Stimulated activated naive CD8-positive, alpha-beta T cell treated with anti-CD3 and anti-CD28 coated beads, Interleukin-15, amount 100 ng/mL, for 72 hours (primary cell): Measurements from ENCODE around the gene FOLR2.

ENCODE experiments used
- ATAC-seq: fragments of 150-1000 bp; cut with Tn5 transposase; 2 replicates; pipeline ENCODE4 v1.10.0; 2021; ENCODE audit warnings: mild to moderate bottlenecking, moderate library complexity
- DNase-seq, 2 donors: peaks; one replicate each; pipeline ENCODE4 v3.0.0; 2021 to 2022
- H3K27ac Mint-ChIP-seq, 2 donors: one replicate each; pipeline ENCODE4 v1.8.0; 2022; ENCODE audit warnings: mild to moderate bottlenecking in 2 of 2, mixed read lengths in 2 of 2, moderate library complexity in 2 of 2
- H3K27me3 Mint-ChIP-seq: one replicate; pipeline ENCODE4 v1.8.0; 2022; ENCODE audit warnings: mixed read lengths
- H3K4me1 Mint-ChIP-seq: one replicate; pipeline ENCODE4 v1.8.0; 2022; ENCODE audit warnings: mild to moderate bottlenecking, mixed read lengths
- H3K4me3 Mint-ChIP-seq, 2 donors: one replicate each; pipeline ENCODE4 v1.8.0; 2022; ENCODE audit warnings: mild to moderate bottlenecking in 2 of 2, mixed read lengths in 2 of 2, moderate library complexity in 1 of 2
- H3K9me3 Mint-ChIP-seq, 2 donors: one replicate each; pipeline ENCODE4 v1.8.0; 2022; ENCODE audit warnings: mixed read lengths in 2 of 2

The FOLR2 gene

DNA sequence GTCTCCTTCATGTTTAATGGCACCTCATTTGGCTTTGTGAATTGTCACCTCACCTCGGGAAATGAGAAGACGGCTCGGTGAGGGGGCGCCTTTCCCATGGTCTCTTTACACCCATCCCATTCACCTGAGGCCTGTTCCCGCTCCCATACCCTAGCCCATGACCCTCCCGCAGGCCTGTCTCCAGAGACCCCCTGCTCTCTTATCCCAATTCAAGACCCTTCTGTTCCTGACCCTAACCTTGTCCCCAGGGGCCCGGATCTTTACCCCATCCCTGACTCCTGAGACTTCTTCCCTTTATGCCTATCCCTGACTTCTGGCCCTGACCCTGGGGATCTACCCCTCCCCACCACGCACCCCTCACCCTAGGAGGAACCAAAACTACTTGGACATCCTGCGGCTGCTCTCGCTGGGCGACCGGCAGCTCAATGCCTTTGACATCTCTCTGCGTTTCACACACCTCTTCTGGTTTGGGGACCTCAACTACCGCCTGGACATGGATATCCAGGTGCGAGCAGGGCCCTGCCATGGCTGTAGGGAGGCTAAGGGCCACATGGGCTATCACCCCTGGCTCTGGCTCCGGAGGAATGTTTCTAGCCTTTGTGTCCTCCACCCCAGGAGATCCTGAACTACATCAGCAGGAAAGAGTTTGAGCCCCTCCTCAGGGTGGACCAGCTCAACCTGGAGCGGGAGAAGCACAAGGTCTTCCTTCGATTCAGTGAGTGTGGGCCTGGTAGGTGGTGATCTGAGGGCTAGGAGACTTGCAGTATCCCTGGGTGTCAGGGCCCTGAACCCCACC, 15.9 kb downstream of the FOLR2 start:
- Mint-ChIP-seq H3K27ac (peak overlapping the region in 1 of 2 donors; percentile 23), H3K27me3 (no peaks in the 10 kb centered on the region), H3K4me1 (peaks cover 19% of the 10 kb centered on the region), H3K9me3 (no peaks in the 10 kb centered on the region), H3K4me3 (no peak overlapping the region)
- DNase-seq (peak in 1 of 2 donors; percentile 8), ATAC-seq (no peak)

DNA sequence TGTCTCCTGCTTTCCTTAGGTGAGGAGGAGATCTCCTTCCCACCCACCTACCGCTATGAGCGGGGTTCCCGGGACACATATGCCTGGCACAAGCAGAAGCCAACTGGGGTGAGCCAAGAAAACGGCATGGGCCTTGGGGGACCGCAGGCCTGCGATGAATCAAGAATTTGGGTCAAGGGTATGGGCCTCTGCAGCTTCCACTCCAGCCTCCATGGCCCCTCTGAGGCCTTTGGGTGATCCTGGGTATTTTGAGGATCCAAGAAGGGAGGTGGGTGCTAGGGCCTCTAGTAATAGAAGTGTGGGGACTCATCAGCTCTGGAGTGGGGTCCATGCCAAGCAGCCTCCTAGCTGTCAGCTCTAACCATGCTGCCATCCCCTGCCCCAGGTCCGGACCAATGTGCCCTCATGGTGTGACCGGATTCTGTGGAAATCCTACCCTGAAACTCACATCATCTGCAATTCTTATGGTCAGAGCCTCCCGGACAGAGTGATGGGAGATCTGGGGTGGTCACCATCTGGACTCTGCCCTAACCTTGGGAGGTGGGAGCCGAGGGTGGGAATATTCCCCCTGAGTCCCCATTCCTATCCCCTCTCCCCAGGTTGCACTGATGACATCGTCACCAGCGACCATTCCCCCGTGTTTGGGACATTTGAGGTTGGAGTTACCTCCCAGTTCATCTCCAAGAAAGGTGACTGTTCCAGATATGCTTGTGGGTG, 16.6 kb downstream of the FOLR2 start:
- peak in 1 of 2 donors; percentile 7 for DNase-seq
- no peaks in the 10 kb centered on the region for H3K27me3 Mint-ChIP-seq
- no peak overlapping the region for H3K27ac Mint-ChIP-seq

DNA sequence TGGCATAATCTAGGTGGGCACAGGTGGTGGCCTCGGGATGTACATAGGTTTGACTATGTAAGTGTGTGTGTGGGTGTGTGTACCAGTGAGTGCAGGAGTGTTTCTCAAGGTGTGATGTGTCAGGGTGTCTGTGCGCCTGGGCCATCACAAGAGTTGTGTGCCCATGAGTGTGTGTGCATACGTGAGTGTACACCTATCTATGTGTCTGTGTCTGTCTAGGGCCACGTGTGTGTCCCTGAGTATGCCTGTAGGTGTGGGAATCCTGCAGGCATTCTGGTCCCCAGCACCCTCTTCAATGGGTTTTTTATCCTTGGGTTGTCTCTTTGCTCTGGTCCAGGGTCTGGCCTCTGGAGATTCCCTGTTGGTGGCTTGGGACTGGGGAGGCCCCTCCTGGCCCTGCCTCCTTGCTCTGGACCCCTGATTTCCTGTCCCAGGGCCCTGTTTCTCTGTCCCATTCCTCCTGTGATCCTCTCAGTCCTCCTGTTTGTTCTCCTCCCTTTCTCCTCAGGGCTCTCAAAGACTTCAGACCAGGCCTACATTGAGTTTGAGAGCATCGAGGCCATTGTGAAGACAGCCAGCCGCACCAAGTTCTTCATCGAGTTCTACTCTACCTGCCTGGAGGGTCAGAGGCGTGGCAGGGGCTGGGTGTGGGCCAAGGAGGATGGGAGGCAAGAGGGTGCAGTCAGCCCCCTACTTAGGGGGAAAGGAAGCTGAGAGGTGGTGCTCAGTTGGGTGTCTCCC, 17.3 kb downstream of the FOLR2 start:
- H3K4me3 Mint-ChIP-seq = no peak overlapping the region
- H3K27ac Mint-ChIP-seq = peak overlapping the region in 1 of 2 donors; percentile 7
- DNase-seq (peak in 1 of 2 donors; percentile 7), ATAC-seq (no peak)
- H3K9me3 Mint-ChIP-seq = no peaks in the 10 kb centered on the region
- peaks cover 3% of the 10 kb centered on the region for H3K27me3 Mint-ChIP-seq
- H3K4me1 Mint-ChIP-seq = peaks cover 18% of the 10 kb centered on the region

More for the DNA sequence above, 16.6 kb downstream of the FOLR2 start:
- Mint-ChIP-seq H3K4me1 (peaks cover 19% of the 10 kb centered on the region), H3K9me3 (no peaks in the 10 kb centered on the region), H3K4me3 (no peak overlapping the region)
- ATAC-seq = no peak

DNA sequence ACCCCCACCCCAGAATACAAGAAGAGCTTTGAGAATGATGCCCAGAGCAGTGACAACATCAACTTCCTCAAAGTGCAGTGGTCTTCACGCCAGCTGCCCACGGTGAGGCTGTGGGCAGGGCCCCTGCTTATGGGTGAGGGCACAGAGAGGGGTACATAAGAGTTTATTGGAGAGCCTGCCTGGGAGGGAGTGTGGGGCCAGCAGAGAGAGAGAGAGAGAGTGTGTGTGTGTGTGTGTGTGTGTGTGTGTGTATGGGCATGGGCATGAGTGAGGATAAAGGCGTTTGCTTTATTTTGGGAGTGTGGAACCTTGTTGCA, 17.9 kb downstream of the FOLR2 start:
- peak overlapping the region in 1 of 2 donors; percentile 5 for H3K27ac Mint-ChIP-seq

DNA sequence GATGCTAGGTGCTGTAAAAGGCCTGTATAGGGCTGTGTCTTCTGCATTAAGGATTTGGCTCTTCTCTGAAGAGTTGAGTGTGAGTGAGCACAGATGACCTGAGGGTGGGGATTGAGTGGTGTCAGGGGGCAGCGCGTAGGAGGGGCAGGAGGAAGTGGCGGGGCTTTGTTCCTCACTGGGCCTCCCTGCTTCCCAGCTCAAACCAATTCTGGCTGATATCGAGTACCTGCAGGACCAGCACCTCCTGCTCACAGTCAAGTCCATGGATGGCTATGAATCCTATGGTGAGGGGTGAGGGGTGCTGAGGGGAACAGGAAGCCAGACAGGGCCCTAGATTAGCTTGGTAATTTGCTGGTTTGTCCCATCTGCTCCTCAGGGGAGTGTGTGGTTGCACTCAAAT, 18.3 kb downstream of the FOLR2 start:
- peak in 1 of 2 donors; percentile 4 for DNase-seq
- peak overlapping the region in 1 of 2 donors; percentile 5 for H3K27ac Mint-ChIP-seq
- H3K4me1 Mint-ChIP-seq = peaks cover 19% of the 10 kb centered on the region

More for the DNA sequence above, 17.9 kb downstream of the FOLR2 start:
- H3K27me3 Mint-ChIP-seq = peaks cover 9% of the 10 kb centered on the region
- DNase-seq (peak in 1 of 2 donors; percentile 2), ATAC-seq (no peak)
- peaks cover 18% of the 10 kb centered on the region for H3K4me1 Mint-ChIP-seq
- H3K9me3 Mint-ChIP-seq = no peaks in the 10 kb centered on the region
- no peak overlapping the region for H3K4me3 Mint-ChIP-seq

DNA sequence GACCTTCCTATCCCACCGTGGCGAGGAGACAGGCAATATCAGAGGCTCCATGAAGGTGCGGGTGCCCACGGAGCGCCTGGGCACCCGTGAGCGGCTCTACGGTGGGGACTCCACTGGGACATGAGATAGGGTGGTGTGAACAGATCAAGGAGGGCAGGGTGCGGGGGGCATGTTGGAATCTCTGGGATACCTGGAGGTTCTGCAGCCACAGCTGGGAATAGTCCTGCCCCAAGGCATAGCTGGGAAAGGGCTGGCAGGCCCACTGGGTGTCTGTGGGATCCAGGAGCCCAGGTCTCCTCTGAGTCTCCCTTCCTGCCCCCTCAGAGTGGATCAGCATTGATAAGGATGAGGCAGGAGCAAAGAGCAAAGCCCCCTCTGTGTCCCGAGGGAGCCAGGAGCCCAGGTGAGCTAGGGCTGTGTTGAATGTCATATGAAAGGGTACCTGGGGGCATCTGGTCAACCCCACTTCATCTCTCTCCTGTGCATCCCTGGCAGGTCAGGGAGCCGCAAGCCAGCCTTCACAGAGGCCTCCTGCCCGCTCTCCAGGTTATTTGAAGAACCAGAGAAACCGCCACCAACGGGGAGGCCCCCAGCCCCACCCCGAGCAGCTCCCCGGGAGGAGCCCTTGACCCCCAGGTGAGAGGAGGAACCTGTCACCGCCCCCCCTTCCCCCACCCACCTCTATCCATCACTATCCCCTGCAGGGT, 18.9 kb downstream of the FOLR2 start:
- no peaks in the 10 kb centered on the region for H3K9me3 Mint-ChIP-seq
- no peak for ATAC-seq
- no peak overlapping the region for H3K4me3 Mint-ChIP-seq
- peaks cover 24% of the 10 kb centered on the region for H3K4me1 Mint-ChIP-seq
- peaks cover 18% of the 10 kb centered on the region for H3K27me3 Mint-ChIP-seq
- H3K27ac Mint-ChIP-seq = no peak overlapping the region
- DNase-seq = no peak

More for the DNA sequence above, 18.3 kb downstream of the FOLR2 start:
- H3K9me3 Mint-ChIP-seq = no peaks in the 10 kb centered on the region
- H3K4me3 Mint-ChIP-seq = no peak overlapping the region
- H3K27me3 Mint-ChIP-seq = peaks cover 12% of the 10 kb centered on the region
- ATAC-seq = no peak

DNA sequence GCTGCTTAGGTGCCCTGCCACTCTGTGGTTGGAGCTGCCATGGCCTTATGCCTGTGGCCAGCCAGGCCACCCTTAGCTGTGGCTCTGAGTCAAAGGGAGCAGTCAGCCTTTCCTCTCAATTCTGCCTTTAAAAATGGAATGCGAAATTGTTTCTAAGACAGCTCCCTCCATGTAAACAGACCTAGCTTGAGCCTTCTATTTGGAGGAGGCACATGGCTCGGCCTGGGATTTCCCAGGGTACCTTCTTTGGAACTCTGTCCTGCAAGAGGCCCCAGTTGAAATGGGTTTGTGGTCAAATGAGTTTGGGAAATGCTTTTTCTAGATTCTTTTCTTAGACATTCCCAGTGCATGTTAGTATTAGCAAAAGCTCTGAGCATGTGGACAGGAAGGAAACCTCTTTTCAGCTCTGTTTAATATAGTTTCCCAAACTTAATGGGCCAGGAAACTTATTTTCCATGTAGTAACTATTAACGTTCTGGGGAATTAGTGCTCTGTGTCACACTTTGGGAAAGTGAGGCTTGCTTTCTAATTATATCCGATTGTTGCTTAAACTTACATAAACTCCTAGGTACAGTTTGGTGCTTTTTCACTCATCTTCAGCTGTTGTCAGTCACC, 19.6 kb downstream of the FOLR2 start:
- no peaks in the 10 kb centered on the region for H3K9me3 Mint-ChIP-seq
- peaks cover 31% of the 10 kb centered on the region for H3K4me1 Mint-ChIP-seq
- ATAC-seq (no peak), DNase-seq (peak in 1 of 2 donors; percentile 6)
- H3K27ac Mint-ChIP-seq = no peak overlapping the region
- H3K4me3 Mint-ChIP-seq = no peak overlapping the region
- peaks cover 25% of the 10 kb centered on the region for H3K27me3 Mint-ChIP-seq

DNA sequence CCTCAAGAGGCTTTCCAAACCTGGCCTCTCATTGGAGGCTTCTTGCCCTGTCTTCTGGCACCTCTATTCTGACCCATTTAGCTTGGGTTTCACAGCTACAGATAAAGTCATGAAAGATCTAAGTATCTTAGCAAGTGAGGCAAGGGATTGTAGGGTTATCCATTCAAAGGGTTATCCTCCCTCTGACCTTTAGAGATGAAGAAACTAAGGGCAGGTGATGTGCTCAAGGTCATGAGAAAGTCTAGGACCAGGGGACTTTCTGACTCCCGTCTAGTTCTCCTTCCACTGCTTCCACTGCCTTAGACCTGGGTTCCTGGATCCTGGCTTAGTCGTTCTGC, 20.1 kb downstream of the FOLR2 start:
- Mint-ChIP-seq H3K4me3 (no peak overlapping the region), H3K9me3 (no peaks in the 10 kb centered on the region), H3K27ac (no peak overlapping the region), H3K27me3 (peaks cover 30% of the 10 kb centered on the region), H3K4me1 (peaks cover 31% of the 10 kb centered on the region)
- no peak for ATAC-seq
- DNase-seq = no peak

DNA sequence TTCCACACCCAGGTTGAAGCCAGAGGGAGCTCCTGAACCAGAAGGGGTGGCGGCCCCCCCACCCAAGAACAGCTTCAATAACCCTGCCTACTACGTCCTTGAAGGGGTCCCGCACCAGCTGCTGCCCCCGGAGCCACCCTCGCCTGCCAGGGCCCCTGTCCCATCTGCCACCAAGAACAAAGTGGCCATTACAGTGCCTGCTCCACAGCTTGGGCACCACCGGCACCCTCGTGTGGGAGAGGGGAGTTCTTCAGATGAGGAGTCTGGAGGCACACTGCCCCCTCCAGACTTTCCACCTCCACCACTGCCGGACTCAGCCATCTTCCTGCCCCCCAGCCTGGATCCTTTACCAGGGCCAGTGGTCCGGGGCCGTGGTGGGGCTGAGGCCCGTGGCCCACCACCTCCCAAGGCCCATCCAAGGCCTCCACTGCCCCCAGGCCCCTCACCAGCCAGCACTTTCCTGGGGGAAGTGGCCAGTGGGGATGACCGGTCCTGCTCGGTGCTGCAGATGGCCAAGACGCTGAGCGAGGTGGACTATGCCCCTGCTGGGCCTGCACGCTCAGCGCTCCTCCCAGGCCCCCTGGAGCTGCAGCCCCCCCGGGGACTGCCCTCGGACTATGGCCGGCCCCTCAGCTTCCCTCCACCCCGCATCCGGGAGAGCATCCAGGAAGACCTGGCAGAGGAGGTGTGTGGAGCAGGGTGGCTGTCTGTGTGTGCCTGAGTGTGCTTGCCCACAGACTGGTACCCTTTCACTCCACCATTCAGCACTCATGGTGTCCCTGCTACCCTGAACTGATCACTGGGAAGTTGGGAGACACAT, 20.7 kb downstream of the FOLR2 start:
- ATAC-seq (no peak), DNase-seq (no peak)
- no peak overlapping the region for H3K4me3 Mint-ChIP-seq
- peak overlapping the region in 1 of 2 donors; percentile 16 for H3K27ac Mint-ChIP-seq
- H3K27me3 Mint-ChIP-seq = peaks cover 36% of the 10 kb centered on the region
- no peaks in the 10 kb centered on the region for H3K9me3 Mint-ChIP-seq
- peaks cover 31% of the 10 kb centered on the region for H3K4me1 Mint-ChIP-seq

DNA sequence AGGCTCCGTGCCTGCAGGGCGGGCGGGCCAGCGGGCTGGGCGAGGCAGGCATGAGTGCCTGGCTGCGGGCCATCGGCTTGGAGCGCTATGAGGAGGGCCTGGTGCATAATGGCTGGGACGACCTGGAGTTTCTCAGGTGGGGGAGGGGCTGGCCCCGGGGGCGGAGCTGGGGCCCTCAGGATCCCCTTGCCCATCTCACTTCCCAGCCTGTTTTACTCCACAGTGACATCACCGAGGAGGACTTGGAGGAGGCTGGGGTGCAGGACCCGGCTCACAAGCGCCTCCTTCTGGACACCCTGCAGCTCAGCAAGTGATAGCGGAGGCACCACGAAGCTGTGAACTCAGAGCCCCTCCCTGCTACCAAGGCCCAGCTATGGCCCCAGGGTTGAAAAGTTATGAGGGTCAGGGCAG, 21.5 kb downstream of the FOLR2 start:
- Mint-ChIP-seq H3K4me3 (no peak overlapping the region), H3K9me3 (no peaks in the 10 kb centered on the region), H3K4me1 (peaks cover 32% of the 10 kb centered on the region), H3K27ac (no peak overlapping the region), H3K27me3 (peaks cover 43% of the 10 kb centered on the region)
- ATAC-seq (peak; percentile 53), DNase-seq (peak; percentile 50 to 58)

DNA sequence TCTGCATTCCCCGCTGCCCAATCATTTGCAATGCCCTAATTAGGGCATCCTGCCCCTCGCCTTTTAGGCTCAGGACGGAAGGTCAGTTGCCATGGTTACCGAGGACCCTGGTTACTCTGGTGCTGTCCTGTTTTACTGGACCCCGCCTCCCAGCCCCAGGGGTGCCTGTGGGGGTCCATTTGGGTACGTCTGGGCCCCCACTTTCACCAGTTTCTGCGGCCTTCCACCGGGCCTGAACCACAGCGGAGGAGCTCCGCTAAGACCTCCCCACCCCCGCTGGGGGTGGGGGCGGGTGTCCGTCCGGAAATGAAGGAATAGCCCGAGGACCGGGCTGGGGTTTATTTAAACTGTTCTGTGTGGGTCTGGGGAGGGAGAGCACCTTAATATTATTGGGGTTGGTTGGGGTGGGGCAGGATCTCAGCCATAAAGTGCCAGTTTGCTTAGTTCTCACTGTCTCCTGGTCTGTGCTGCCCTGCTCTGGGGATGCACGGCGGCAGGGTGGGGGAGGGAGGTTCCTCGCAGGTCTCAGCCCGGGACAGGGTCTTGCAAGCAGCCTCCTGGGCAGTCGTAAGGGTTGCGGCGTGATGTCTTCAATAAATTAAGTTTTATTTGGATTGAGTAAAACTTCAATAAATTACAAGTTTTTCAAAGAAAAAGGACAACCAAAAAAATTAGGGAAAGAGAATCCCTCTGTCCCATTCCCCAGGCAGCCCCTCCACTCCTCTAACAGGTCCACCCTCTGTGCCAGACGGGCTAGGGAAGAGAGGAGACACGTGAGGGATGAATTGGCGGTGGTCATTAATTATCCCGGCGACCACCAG, 22.1 kb downstream of the FOLR2 start:
- Mint-ChIP-seq H3K4me1 (peaks cover 38% of the 10 kb centered on the region), H3K4me3 (no peak overlapping the region), H3K9me3 (no peaks in the 10 kb centered on the region), H3K27me3 (peaks cover 50% of the 10 kb centered on the region), H3K27ac (no peak overlapping the region)
- no peak for ATAC-seq
- DNase-seq = no peak

DNA sequence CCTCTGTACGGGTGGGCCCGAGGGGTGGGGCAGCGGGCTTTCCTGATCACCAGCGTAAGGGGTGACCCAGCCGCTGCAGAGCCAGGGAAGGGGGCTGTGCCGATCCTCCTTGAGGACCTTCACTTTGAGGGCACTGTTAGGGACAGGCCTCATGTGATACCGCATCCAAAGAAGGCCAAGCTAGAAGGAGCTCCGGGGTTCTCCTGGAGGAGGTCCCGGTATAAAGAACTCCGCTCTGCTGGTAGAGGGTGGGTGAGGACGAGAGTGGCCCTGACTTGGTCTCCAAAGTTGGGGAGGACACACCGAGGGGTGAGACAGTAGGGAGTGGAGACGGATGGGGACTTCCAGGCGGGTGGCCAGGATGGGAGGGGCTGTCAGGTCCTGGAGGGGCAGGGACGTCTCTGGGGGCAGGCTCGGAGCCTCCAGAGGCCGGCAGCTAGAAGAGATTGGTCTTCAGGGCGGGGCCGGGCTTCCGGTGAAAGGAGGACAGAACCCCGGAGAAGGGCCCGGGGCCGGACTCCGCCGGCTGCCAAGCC, 22.8 kb downstream of the FOLR2 start:
- peak; percentile 7 for ATAC-seq

DNA sequence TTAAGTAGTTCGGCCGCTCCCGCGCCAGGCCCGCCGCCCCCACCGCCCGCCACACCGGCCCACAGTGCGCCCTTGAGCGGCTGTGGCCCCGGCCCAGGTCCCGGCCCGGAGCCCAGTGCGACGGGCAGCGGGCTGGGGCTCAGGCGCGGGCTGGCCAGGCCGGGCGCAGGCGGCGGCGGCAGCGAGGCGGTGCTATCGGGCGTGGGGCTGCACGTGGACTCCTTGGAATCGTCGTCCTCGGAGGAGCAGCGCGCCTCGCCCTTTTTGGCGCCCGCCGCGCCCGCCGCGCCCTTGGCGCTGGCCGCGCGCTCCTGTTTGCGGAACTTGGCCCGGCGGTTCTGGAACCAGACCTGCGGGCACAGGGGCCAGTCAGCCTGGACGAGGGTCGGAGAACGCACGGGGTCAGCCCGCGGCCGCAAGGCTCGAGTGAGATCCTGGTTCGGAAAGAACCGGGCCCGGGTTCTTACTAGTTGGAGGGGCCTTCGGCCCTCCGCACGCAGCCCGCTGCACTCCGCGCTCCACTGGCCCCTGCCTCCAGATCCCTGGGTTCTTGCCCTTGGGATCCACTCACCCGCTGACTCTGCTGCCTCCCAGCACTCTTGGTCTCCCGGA, 23.4 kb downstream of the FOLR2 start:
- Mint-ChIP-seq H3K27ac (no peak overlapping the region), H3K9me3 (no peaks in the 10 kb centered on the region), H3K4me3 (peak overlapping the region; percentile 68 to 70), H3K27me3 (peaks cover 51% of the 10 kb centered on the region), H3K4me1 (peaks cover 35% of the 10 kb centered on the region)
- ATAC-seq = peak; percentile 33
- no peak for DNase-seq

More for the DNA sequence above, 22.8 kb downstream of the FOLR2 start:
- Mint-ChIP-seq H3K4me3 (peak overlapping the region; percentile 44 to 76), H3K27me3 (peaks cover 51% of the 10 kb centered on the region), H3K27ac (no peak overlapping the region), H3K4me1 (peaks cover 32% of the 10 kb centered on the region), H3K9me3 (no peaks in the 10 kb centered on the region)
- DNase-seq = no peak
